ENCODE results near the gene ARHGAP4.

The ARHGAP4 gene

GRCh38 chrX:153969904-153970356, 43.9 kb upstream of the ARHGAP4 start:
- TF ChIP-seq CREB1 (IDR thresholded peaks at IDR 0.05; ENCODE audit: low read depth), result no peak
- TF ChIP-seq EP300 (IDR thresholded peaks at IDR 0.05; ENCODE audit: borderline replicate concordance), result no peak
- TF ChIP-seq REST (IDR thresholded peaks at IDR 0.05; ENCODE audit: low read depth), result no peak
- TF ChIP-seq NFIC (IDR thresholded peaks at IDR 0.05), result no peak
- TF ChIP-seq ZBTB7A (IDR thresholded peaks at IDR 0.05; ENCODE audit: low read depth), result no peak
- TF ChIP-seq RAD21 (IDR thresholded peaks at IDR 0.05; ENCODE audit: low read depth), result no peak
- TF ChIP-seq TEAD4 (IDR thresholded peaks at IDR 0.05), result no peak
- no peak for TF ChIP-seq TCF12 (IDR thresholded peaks at IDR 0.05; ENCODE audit: low read depth)
- no peak for TF ChIP-seq FOXM1 (IDR thresholded peaks at IDR 0.05; ENCODE audit: borderline replicate concordance, low read depth)
- no peak for TF ChIP-seq CEBPB (IDR thresholded peaks at IDR 0.05)
- no peak for TF ChIP-seq TAF1 (IDR thresholded peaks at IDR 0.05; ENCODE audit: low read depth)
- TF ChIP-seq, protein P1, sequence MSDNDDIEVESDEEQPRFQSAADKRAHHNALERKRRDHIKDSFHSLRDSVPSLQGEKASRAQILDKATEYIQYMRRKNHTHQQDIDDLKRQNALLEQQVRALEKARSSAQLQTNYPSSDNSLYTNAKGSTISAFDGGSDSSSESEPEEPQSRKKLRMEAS (IDR thresholded peaks at IDR 0.05), result no peak
- TF ChIP-seq, protein P2, sequence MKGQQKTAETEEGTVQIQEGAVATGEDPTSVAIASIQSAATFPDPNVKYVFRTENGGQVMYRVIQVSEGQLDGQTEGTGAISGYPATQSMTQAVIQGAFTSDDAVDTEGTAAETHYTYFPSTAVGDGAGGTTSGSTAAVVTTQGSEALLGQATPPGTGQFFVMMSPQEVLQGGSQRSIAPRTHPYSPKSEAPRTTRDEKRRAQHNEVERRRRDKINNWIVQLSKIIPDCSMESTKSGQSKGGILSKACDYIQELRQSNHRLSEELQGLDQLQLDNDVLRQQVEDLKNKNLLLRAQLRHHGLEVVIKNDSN (IDR thresholded peaks at IDR 0.05), result no peak
- no peak for TF ChIP-seq YY1 (IDR thresholded peaks at IDR 0.05; ENCODE audit: low read depth)
- TF ChIP-seq EGR1 (IDR thresholded peaks at IDR 0.05), result no peak

- TF ChIP-seq FOXM1 (IDR thresholded peaks at IDR 0.05; ENCODE audit: borderline replicate concordance, low read depth) (no peak), YY1 (IDR thresholded peaks at IDR 0.05; ENCODE audit: low read depth) (no peak), ZBTB7A (IDR thresholded peaks at IDR 0.05; ENCODE audit: low read depth) (no peak), TCF12 (IDR thresholded peaks at IDR 0.05; ENCODE audit: low read depth) (no peak), EGR1 (IDR thresholded peaks at IDR 0.05) (no peak), TAF1 (IDR thresholded peaks at IDR 0.05; ENCODE audit: low read depth) (no peak), CREB1 (IDR thresholded peaks at IDR 0.05; ENCODE audit: low read depth) (no peak), REST (IDR thresholded peaks at IDR 0.05; ENCODE audit: low read depth) (no peak), EP300 (IDR thresholded peaks at IDR 0.05; ENCODE audit: borderline replicate concordance) (no peak)
- TF ChIP-seq, protein P1 (IDR thresholded peaks at IDR 0.05), result no peak
- TF ChIP-seq, protein P2 (IDR thresholded peaks at IDR 0.05), result no peak
Measured at GRCh38 chrX:153969125-153969903, 43.2 kb upstream of the ARHGAP4 start.

- TF ChIP-seq, protein P1 (IDR thresholded peaks at IDR 0.05), result no peak
- TF ChIP-seq EP300 (IDR thresholded peaks at IDR 0.05; ENCODE audit: borderline replicate concordance) (no peak), TCF12 (IDR thresholded peaks at IDR 0.05; ENCODE audit: low read depth) (no peak), FOXM1 (IDR thresholded peaks at IDR 0.05; ENCODE audit: borderline replicate concordance, low read depth) (no peak), REST (IDR thresholded peaks at IDR 0.05; ENCODE audit: low read depth) (no peak), YY1 (IDR thresholded peaks at IDR 0.05; ENCODE audit: low read depth) (no peak)
Measured at GRCh38 chrX:153968754-153969124, 42.7 kb upstream of the ARHGAP4 start.

DNA sequence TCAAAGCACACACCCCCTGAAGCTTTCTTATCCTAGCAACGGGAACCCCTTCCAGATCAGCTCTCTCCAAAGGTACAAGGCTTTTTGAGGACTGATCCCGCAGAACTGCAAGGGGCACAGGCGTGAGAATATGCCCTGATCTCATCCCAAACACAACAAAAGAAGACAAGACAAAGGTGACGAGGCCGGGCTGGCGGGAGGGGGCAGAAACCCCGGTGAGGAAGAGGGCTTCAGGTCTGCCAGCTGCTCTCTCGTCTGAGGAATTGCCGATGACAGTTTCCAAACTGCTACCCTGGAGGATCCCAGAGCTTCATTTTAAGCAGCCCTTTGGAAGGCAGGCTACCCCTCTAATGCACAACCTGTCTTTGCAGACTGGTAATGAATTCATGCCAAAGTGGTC, 42.2 kb upstream of the ARHGAP4 start:
- TF ChIP-seq CEBPB (IDR thresholded peaks at IDR 0.05) (no peak), TEAD4 (IDR thresholded peaks at IDR 0.05) (no peak), CREB1 (IDR thresholded peaks at IDR 0.05; ENCODE audit: low read depth) (no peak)
- TF ChIP-seq, protein P1 (IDR thresholded peaks at IDR 0.05), result no peak
